Osteocyte (in vitro differentiated cells): ENCODE measurements around the gene TTC7B. TPM values are rescaled to one million over a fixed set of nuclear protein-coding genes. Genes with fewer than 3 reads are reported as not detected.
"Not testable (repeated sequence)": the region's sequence is repeated elsewhere in the genome, so short reads cannot be mapped to it uniquely, and the experiment has no call there.

ENCODE experiments used
- DNase-seq: peaks from one replicate; pipeline ENCODE4 v3.0.0; 2021; ENCODE audit warnings: mixed read lengths; ENCODE audit not compliant: unreplicated experiment; ENCODE audit errors: extremely low spot score
- H3K27ac Mint-ChIP-seq: one replicate; pipeline ENCODE4 v1.8.0; 2021; ENCODE audit warnings: mild to moderate bottlenecking, mixed read lengths; ENCODE audit not compliant: unreplicated experiment
- H3K27me3 Mint-ChIP-seq: one replicate; pipeline ENCODE4 v1.8.0; 2021; ENCODE audit warnings: mixed read lengths; ENCODE audit not compliant: unreplicated experiment
- H3K36me3 Mint-ChIP-seq: one replicate; pipeline ENCODE4 v1.8.0; 2021; ENCODE audit warnings: mixed read lengths; ENCODE audit not compliant: unreplicated experiment
- H3K4me1 Mint-ChIP-seq: one replicate; pipeline ENCODE4 v1.8.0; 2021; ENCODE audit warnings: mixed read lengths; ENCODE audit not compliant: unreplicated experiment
- H3K4me3 Mint-ChIP-seq: one replicate; pipeline ENCODE4 v1.8.0; 2021; ENCODE audit warnings: mild to moderate bottlenecking, moderate library complexity, mixed read lengths; ENCODE audit not compliant: unreplicated experiment
- H3K9me3 Mint-ChIP-seq: one replicate; pipeline ENCODE4 v1.8.0; 2021; ENCODE audit warnings: mixed read lengths; ENCODE audit not compliant: unreplicated experiment
- total RNA-seq: library from RNA; stranded (reverse); gene quantifications from 2 replicates; pipeline ENCODE4 v1.2.1, GENCODE V29; 2021
- TF ChIP-seq, protein P1 (sequence below): fragments of 200-600 bp; sonication (generic); IDR thresholded peaks from 2 replicates; pipeline ENCODE4 v1.5.0; 2021; ENCODE audit warnings: antibody characterized with exemption, mild to moderate bottlenecking, moderate library complexity

TTC7B gene
- total RNA-seq, 1 donor from 2014 or later = 43.2 TPM

GRCh38 chr14:90839024-90839888 is 23.0 kb upstream of the TTC7B start:
- Mint-ChIP-seq H3K36me3 (no peaks in the 10 kb centered on the region), H3K27ac (peak overlapping the region; percentile 79), H3K4me1 (peaks cover 7% of the 10 kb centered on the region), H3K9me3 (no peaks in the 10 kb centered on the region), H3K27me3 (no peaks in the 10 kb centered on the region), H3K4me3 (peak overlapping the region; percentile 34)
- TF ChIP-seq, protein P1, sequence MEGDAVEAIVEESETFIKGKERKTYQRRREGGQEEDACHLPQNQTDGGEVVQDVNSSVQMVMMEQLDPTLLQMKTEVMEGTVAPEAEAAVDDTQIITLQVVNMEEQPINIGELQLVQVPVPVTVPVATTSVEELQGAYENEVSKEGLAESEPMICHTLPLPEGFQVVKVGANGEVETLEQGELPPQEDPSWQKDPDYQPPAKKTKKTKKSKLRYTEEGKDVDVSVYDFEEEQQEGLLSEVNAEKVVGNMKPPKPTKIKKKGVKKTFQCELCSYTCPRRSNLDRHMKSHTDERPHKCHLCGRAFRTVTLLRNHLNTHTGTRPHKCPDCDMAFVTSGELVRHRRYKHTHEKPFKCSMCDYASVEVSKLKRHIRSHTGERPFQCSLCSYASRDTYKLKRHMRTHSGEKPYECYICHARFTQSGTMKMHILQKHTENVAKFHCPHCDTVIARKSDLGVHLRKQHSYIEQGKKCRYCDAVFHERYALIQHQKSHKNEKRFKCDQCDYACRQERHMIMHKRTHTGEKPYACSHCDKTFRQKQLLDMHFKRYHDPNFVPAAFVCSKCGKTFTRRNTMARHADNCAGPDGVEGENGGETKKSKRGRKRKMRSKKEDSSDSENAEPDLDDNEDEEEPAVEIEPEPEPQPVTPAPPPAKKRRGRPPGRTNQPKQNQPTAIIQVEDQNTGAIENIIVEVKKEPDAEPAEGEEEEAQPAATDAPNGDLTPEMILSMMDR = no peak
- peak; percentile 70 for DNase-seq

DNA sequence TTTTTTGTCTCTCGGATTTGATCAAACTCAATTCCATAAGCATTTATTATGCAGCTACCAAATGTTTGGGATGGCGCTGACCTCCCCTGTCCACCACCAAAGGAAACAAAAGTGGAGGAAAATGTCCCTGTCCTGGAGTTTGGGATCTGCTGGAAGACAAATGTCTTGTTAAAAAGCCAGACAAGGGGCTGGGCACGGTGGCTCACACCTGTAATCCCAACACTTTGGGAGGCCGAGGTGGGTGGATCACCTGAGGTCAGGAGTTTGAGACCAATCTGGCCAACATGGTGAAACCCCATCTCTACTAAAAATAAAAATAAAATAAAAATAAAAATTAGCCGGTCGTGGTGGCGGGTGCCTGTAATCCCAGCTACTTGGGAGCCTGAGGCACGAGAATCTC is 22.3 kb upstream of the TTC7B start:
- not testable (repeated sequence) for H3K4me1 Mint-ChIP-seq, H3K27me3 Mint-ChIP-seq, H3K4me3 Mint-ChIP-seq, H3K36me3 Mint-ChIP-seq, H3K27ac Mint-ChIP-seq, H3K9me3 Mint-ChIP-seq
- peak; percentile 57 for DNase-seq

- TF ChIP-seq, protein P1 = no peak
- peak; percentile 11 for DNase-seq
- Mint-ChIP-seq H3K27me3 (no peaks in the 10 kb centered on the region), H3K4me1 (peaks cover 7% of the 10 kb centered on the region), H3K4me3 (no peak overlapping the region), H3K27ac (no peak overlapping the region), H3K9me3 (no peaks in the 10 kb centered on the region), H3K36me3 (no peaks in the 10 kb centered on the region)
These were observed 21.1 kb upstream of the TTC7B start for GRCh38 chr14:90837355-90837754.

DNA sequence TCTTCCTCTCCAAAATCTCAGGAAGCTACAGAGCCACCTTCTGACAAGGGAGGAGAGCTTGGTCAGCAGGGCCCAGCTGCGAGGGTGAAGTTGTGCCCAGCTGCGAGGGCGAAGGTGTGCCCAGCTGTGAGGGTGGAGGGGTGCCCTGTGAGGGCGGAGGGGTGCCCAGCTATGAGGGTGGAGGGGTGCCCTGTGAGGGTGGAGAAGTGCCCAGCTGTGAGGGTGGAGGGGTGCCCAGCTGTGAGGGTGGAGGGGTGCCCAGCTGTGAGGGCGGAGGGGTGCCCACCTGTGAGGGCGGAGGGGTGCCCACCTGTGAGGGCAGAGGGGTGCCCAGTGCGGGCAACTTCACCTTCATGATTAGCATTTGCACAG is 20.4 kb upstream of the TTC7B start:
- TF ChIP-seq, protein P1 = no peak
- H3K27ac Mint-ChIP-seq = no peak overlapping the region
- DNase-seq = no peak
- no peak overlapping the region for H3K4me3 Mint-ChIP-seq
- peaks cover 7% of the 10 kb centered on the region for H3K4me1 Mint-ChIP-seq
- H3K36me3 Mint-ChIP-seq = no peaks in the 10 kb centered on the region
- H3K27me3 Mint-ChIP-seq = peaks cover 3% of the 10 kb centered on the region
- H3K9me3 Mint-ChIP-seq = no peaks in the 10 kb centered on the region

GRCh38 chr14:90831821-90832220 is 15.6 kb upstream of the TTC7B start:
- H3K9me3 Mint-ChIP-seq = no peaks in the 10 kb centered on the region
- peaks cover 10% of the 10 kb centered on the region for H3K4me1 Mint-ChIP-seq
- DNase-seq = no peak
- H3K4me3 Mint-ChIP-seq = no peak overlapping the region
- H3K36me3 Mint-ChIP-seq = no peaks in the 10 kb centered on the region
- peaks cover 4% of the 10 kb centered on the region for H3K27me3 Mint-ChIP-seq
- TF ChIP-seq, protein P1 = no peak
- H3K27ac Mint-ChIP-seq = no peak overlapping the region
